ENCODE measurements around the gene PIGM. TPM values are rescaled to one million over a fixed set of nuclear protein-coding genes. Genes with fewer than 3 reads are reported as not detected.

PIGM gene
- total and polyA plus RNA-seq, 2 of the 13 experiments (the other 11 are each of a cell fraction or from before 2014, with no cell fraction given): 3.4 to 4.6 TPM

- Histone ChIP-seq H3K9me3 (ENCODE audit: low read length) (no peaks in the 10 kb centered on the region), H3K27ac (ENCODE audit: extremely low read length, insufficient read depth, low read length) (no peak overlapping the region), H3K4me2 (ENCODE audit: low read depth, low read length) (no peak overlapping the region), H2AFZ (ENCODE audit: low read length) (no peak overlapping the region), H3K4me1 (ENCODE audit: insufficient read depth, low read length) (no peaks in the 10 kb centered on the region), H3K79me2 (ENCODE audit: insufficient read depth, low read length) (no peaks in the 10 kb centered on the region), H3K36me3 (replicated peaks in 1 of 2; ENCODE audit: control insufficient read depth in 1 of 2, insufficient read depth in 2 of 2, low read length in 2 of 2) (no peaks in the 10 kb centered on the region), H3K4me3 (replicated peaks in 1 of 3; ENCODE audit: insufficient read depth in 1 of 3, low read depth in 2 of 3, low read length in 3 of 3) (no peak overlapping the region), H4K20me1 (ENCODE audit: insufficient read depth, low read length) (no peaks in the 10 kb centered on the region), H3K9ac (ENCODE audit: insufficient read depth, low read depth, low read length) (no peak overlapping the region), H3K27me3 (ENCODE audit: control insufficient read depth in 1 of 2, insufficient read depth in 2 of 2, low read length in 2 of 2) (peaks cover 1 to 15% of the 10 kb centered on the region in 2 experiments; a peak in 3 of 5 replicates)
- ChIA-PET POLR2A (no interaction called here), CTCF (ENCODE audit: low intra/inter-chr PET ratio, low total read pairs) (no interaction called here)
- DNase-seq (ENCODE audit: low spot score) (no peak), FAIRE-seq (no peak), ATAC-seq (no peak)
- in situ Hi-C loops (cut with HindIII; ENCODE audit: extremely low pct_ligation_motif_present, low pct_unique_long_range_greater_than_20kb): no loop called here
- TF ChIP-seq ZNF121 (CRISPR knock-in tag; IDR thresholded peaks at IDR 0.05) (no peak), ZNF761 (CRISPR knock-in tag; conservative IDR thresholded peaks at IDR 0.05) (no peak), MBD4 (IDR thresholded peaks at IDR 0.05; ENCODE audit: borderline replicate concordance, low read length) (no peak), MED1 (CRISPR knock-in tag; IDR thresholded peaks at IDR 0.05) (no peak), ZNF589 (CRISPR knock-in tag; conservative IDR thresholded peaks at IDR 0.05) (no peak), ZNF546 (CRISPR knock-in tag; conservative IDR thresholded peaks at IDR 0.05) (no peak), ZNF343 (CRISPR knock-in tag; IDR thresholded peaks at IDR 0.05) (no peak)
- TF ChIP-seq, protein P1, sequence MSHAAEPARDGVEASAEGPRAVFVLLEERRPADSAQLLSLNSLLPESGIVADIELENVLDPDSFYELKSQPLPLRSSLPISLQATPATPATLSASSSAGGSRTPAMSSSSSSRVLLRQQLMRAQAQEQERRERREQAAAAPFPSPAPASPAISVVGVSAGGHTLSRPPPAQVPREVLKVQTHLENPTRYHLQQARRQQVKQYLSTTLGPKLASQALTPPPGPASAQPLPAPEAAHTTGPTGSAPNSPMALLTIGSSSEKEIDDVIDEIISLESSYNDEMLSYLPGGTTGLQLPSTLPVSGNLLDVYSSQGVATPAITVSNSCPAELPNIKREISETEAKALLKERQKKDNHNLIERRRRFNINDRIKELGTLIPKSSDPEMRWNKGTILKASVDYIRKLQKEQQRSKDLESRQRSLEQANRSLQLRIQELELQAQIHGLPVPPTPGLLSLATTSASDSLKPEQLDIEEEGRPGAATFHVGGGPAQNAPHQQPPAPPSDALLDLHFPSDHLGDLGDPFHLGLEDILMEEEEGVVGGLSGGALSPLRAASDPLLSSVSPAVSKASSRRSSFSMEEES (CRISPR knock-in tag; IDR thresholded peaks at IDR 0.05): no peak
- TF ChIP-seq, protein P2, sequence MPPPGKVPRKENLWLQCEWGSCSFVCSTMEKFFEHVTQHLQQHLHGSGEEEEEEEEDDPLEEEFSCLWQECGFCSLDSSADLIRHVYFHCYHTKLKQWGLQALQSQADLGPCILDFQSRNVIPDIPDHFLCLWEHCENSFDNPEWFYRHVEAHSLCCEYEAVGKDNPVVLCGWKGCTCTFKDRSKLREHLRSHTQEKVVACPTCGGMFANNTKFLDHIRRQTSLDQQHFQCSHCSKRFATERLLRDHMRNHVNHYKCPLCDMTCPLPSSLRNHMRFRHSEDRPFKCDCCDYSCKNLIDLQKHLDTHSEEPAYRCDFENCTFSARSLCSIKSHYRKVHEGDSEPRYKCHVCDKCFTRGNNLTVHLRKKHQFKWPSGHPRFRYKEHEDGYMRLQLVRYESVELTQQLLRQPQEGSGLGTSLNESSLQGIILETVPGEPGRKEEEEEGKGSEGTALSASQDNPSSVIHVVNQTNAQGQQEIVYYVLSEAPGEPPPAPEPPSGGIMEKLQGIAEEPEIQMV (CRISPR knock-in tag; IDR thresholded peaks at IDR 0.05; ENCODE audit: low read depth): no peak
- 42% methylated on average over 2 of the region's 6 CpGs for WGBS (ENCODE audit: low lambda C conversion rate)
- intact Hi-C loops (cut with micrococcal nuclease; ENCODE audit: unreplicated experiment): no loop called here
- BruUV-seq (replicated peaks): no TSS peak
Observed at GRCh38 chr1:159981351-159982055, 50.3 kb downstream of the PIGM start.
